Measurements from ENCODE around the gene TAS2R60. TPM values are rescaled to one million over a fixed set of nuclear protein-coding genes. Genes with fewer than 3 reads are reported as not detected.
"Not testable (repeated sequence)": the region's sequence is repeated elsewhere in the genome, so short reads cannot be mapped to it uniquely, and the experiment has no call there.

Gene TAS2R60
- total RNA-seq, 1 donor, result not detected

- no peak for DNase-seq (ENCODE audit: low read depth)
- H3K4me3 ChIP-seq (ENCODE audit: low read depth, low read length), result no peak overlapping the region
- no peak for TF ChIP-seq CTCF (IDR thresholded peaks at IDR 0.05; ENCODE audit: insufficient read depth, low read depth, low read length)
Measured at GRCh38 chr7:143413123-143413522, 30.1 kb upstream of the TAS2R60 start.

GRCh38 chr7:143415209-143415608 is 28.0 kb upstream of the TAS2R60 start:
- not testable (repeated sequence) for H3K4me3 ChIP-seq (ENCODE audit: low read depth, low read length); DNase-seq (ENCODE audit: low read depth)

GRCh38 chr7:143415742-143416397 is 27.4 kb upstream of the TAS2R60 start:
- no peak overlapping the region for H3K4me3 ChIP-seq (ENCODE audit: low read depth, low read length)
- DNase-seq (ENCODE audit: low read depth), result no peak
- TF ChIP-seq CTCF (IDR thresholded peaks at IDR 0.05; ENCODE audit: insufficient read depth, low read depth, low read length), result no peak

GRCh38 chr7:143416565-143417149 is 26.6 kb upstream of the TAS2R60 start:
- peak; percentile 71 for DNase-seq (ENCODE audit: low read depth)
- TF ChIP-seq CTCF (IDR thresholded peaks at IDR 0.05; ENCODE audit: insufficient read depth, low read depth, low read length), result peak; percentile 74
- H3K4me3 ChIP-seq (ENCODE audit: low read depth, low read length), result no peak overlapping the region

- DNase-seq (ENCODE audit: low read depth), result no peak
- TF ChIP-seq CTCF (IDR thresholded peaks at IDR 0.05; ENCODE audit: insufficient read depth, low read depth, low read length), result no peak
Measured at GRCh38 chr7:143417734-143418383, 25.4 kb upstream of the TAS2R60 start.

GRCh38 chr7:143418681-143419458 is 24.4 kb upstream of the TAS2R60 start:
- H3K4me3 ChIP-seq (ENCODE audit: low read depth, low read length), result no peak overlapping the region
- no peak for DNase-seq (ENCODE audit: low read depth)
- no peak for TF ChIP-seq CTCF (IDR thresholded peaks at IDR 0.05; ENCODE audit: insufficient read depth, low read depth, low read length)

More at GRCh38 chr7:143417734-143418383, 25.4 kb upstream of the TAS2R60 start:
- no peak overlapping the region for H3K4me3 ChIP-seq (ENCODE audit: low read depth, low read length)

- DNase-seq (ENCODE audit: low read depth), result no peak
- no peak overlapping the region for H3K4me3 ChIP-seq (ENCODE audit: low read depth, low read length)
- no peak for TF ChIP-seq CTCF (IDR thresholded peaks at IDR 0.05; ENCODE audit: insufficient read depth, low read depth, low read length)
Measured at GRCh38 chr7:143419880-143420279, 23.4 kb upstream of the TAS2R60 start.

- H3K4me3 ChIP-seq (ENCODE audit: low read depth, low read length); DNase-seq (ENCODE audit: low read depth): not testable (repeated sequence)
Measured at GRCh38 chr7:143420624-143421023, 22.6 kb upstream of the TAS2R60 start.
